ENCODE results near the gene SIRT2. TPM values are rescaled to one million over a fixed set of nuclear protein-coding genes. Genes with fewer than 3 reads are reported as not detected.

The SIRT2 gene
- total and polyA plus RNA-seq, 2 donors (not counting 1 experiment from before 2014, with no cell fraction given) = 42.4 to 65.9 TPM

DNA sequence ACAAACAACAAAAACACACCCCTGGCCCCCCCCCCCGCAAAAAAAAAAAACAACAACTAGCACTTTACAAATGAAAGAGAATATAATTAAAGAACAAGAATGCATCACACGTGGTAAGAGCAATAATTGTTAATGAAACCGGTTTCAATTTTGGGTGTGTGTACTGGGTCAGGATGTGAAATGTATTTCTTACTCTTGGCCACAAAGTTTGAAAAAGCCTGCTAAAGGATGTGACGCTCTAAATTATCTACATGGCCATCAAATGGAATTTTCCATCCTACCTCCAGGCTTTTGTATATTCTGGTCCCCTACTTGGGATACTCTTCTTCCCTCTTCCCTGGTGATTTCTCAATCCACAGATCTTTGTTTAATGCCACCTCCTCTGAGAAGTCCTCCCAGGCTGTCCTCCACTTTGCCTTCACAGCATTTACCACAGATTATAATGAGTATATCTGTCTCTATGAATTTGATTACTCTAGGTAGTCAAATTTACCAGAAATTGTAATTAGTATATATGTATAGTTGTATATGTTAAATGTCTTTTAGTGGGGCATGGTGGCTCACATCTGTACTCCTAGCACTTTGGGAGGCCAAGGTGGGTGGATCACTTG, 29.1 kb upstream of the SIRT2 start:
- no peak overlapping the region for H3K9ac ChIP-seq (ENCODE audit: low read length)
- Mint-ChIP-seq H3K4me1 (peaks cover 26% of the 10 kb centered on the region), H3K27me3 (no peaks in the 10 kb centered on the region), H3K27ac (no peak overlapping the region), H3K9me3 (ENCODE audit: insufficient read depth) (no peaks in the 10 kb centered on the region), H3K4me3 (no peak overlapping the region)
- peaks cover 19 to 28% of the 10 kb centered on the region in 2 donors for H3K4me1 ChIP-seq (ENCODE audit: control insufficient read depth in 2 of 2, insufficient read depth in 2 of 2, low read length in 2 of 2)
- peaks cover 35% of the 10 kb centered on the region for H3K79me2 ChIP-seq (ENCODE audit: control insufficient read depth, insufficient read depth, low read length)
- intact Hi-C loops (cut with micrococcal nuclease) = no loop called here
- no peaks in the 10 kb centered on the region for H4K20me1 ChIP-seq (ENCODE audit: control insufficient read depth, insufficient read depth, low read length, poor library complexity, severe bottlenecking)
- H3K4me3 ChIP-seq (ENCODE audit: control extremely low read depth in 1 of 5, extremely low read depth in 1 of 5, insufficient read depth in 1 of 5, low read depth in 2 of 5, low read length in 4 of 5) = no peak overlapping the region
- H3K4me2 ChIP-seq (replicated peaks; ENCODE audit: low read depth, low read length, poor library complexity, severe bottlenecking) = no peak overlapping the region
- DNase-seq = no peak
- ChIA-PET CTCF (interaction anchor here (0.7 to 3.9 kb wide), 12 partner anchors 28 to 553 kb away, joined by 3 to 51 read pairs (median 16); partner anchors contain the start of genes NFKBIB and SIRT2), POLR2A (no interaction called here)
- TF ChIP-seq, protein P1, sequence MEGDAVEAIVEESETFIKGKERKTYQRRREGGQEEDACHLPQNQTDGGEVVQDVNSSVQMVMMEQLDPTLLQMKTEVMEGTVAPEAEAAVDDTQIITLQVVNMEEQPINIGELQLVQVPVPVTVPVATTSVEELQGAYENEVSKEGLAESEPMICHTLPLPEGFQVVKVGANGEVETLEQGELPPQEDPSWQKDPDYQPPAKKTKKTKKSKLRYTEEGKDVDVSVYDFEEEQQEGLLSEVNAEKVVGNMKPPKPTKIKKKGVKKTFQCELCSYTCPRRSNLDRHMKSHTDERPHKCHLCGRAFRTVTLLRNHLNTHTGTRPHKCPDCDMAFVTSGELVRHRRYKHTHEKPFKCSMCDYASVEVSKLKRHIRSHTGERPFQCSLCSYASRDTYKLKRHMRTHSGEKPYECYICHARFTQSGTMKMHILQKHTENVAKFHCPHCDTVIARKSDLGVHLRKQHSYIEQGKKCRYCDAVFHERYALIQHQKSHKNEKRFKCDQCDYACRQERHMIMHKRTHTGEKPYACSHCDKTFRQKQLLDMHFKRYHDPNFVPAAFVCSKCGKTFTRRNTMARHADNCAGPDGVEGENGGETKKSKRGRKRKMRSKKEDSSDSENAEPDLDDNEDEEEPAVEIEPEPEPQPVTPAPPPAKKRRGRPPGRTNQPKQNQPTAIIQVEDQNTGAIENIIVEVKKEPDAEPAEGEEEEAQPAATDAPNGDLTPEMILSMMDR (IDR thresholded peaks at IDR 0.05) = no peak
- no peak for TF ChIP-seq EZH2 (IDR thresholded peaks at IDR 0.05; ENCODE audit: borderline replicate concordance, insufficient read depth, low read depth, low read length, poor library complexity, severe bottlenecking)
- H3K36me3 ChIP-seq (replicated peaks in 1 of 2; ENCODE audit: control extremely low read depth in 1 of 2, control insufficient read depth in 1 of 2, extremely low read depth in 1 of 2, insufficient read depth in 2 of 2, low read length in 1 of 2) = peaks cover 0 to 27% of the 10 kb centered on the region in 2 experiments
- no CpG with 5 or more reads among the region's 4 CpGs for WGBS (ENCODE audit: insufficient coverage)
- no peaks in the 10 kb centered on the region for H3K9me3 ChIP-seq (ENCODE audit: control extremely low read depth in 1 of 3, control insufficient read depth in 2 of 3, insufficient read depth in 1 of 3, low read length in 2 of 3)
- ATAC-seq (ENCODE audit: low read depth) = no peak
- H2AFZ ChIP-seq (ENCODE audit: insufficient read depth, low read depth, low read length, poor library complexity, severe bottlenecking) = no peak overlapping the region
- H3K27me3 ChIP-seq (replicated peaks in 1 of 4; ENCODE audit: control extremely low read depth in 1 of 4, control insufficient read depth in 3 of 4, insufficient read depth in 4 of 4, low read length in 3 of 4) = no peaks in the 10 kb centered on the region
- no peak overlapping the region for H3K27ac ChIP-seq (ENCODE audit: low read length in 2 of 2)

DNA sequence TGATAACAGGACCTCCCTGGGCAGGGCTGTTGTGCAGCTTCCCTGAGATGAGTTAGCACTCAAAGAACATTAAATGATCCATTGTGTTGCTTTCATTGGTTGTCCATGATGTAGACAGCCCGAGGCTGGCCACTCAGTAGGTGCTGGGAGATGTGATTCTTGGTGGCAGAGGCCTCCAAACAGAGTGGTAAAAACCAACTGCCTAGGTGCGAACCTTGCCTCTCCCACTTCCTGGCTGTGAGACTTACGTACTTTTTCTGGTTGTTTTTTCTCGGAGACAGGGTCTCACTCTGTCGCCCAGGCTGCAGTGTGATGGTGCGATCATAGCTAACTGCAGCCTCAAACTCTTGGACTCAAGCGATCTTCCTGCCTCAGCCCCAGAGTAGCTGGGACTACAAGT, 25.0 kb upstream of the SIRT2 start:
- Mint-ChIP-seq H3K4me3 (no peak overlapping the region), H3K27me3 (no peaks in the 10 kb centered on the region), H3K27ac (no peak overlapping the region), H3K9me3 (ENCODE audit: insufficient read depth) (no peaks in the 10 kb centered on the region), H3K4me1 (peaks cover 2% of the 10 kb centered on the region)
- DNase-seq = no peak
- H3K4me2 ChIP-seq (replicated peaks; ENCODE audit: low read depth, low read length, poor library complexity, severe bottlenecking) = no peak overlapping the region
- H3K9me3 ChIP-seq (ENCODE audit: control extremely low read depth in 1 of 3, control insufficient read depth in 2 of 3, insufficient read depth in 1 of 3, low read length in 2 of 3) = no peaks in the 10 kb centered on the region
- no peak overlapping the region for H3K9ac ChIP-seq (ENCODE audit: low read length)
- 95% methylated on average over 6 of the region's 7 CpGs for WGBS (ENCODE audit: insufficient coverage)
- ChIA-PET CTCF (no interaction called here), POLR2A (no interaction called here)
- no peaks in the 10 kb centered on the region for H4K20me1 ChIP-seq (ENCODE audit: control insufficient read depth, insufficient read depth, low read length, poor library complexity, severe bottlenecking)
- no peak overlapping the region for H2AFZ ChIP-seq (ENCODE audit: insufficient read depth, low read depth, low read length, poor library complexity, severe bottlenecking)
- peaks cover 20% of the 10 kb centered on the region for H3K79me2 ChIP-seq (ENCODE audit: control insufficient read depth, insufficient read depth, low read length)
- intact Hi-C loops (cut with micrococcal nuclease) = no loop called here
- no peaks in the 10 kb centered on the region for H3K27me3 ChIP-seq (replicated peaks in 1 of 4; ENCODE audit: control extremely low read depth in 1 of 4, control insufficient read depth in 3 of 4, insufficient read depth in 4 of 4, low read length in 3 of 4)
- H3K4me1 ChIP-seq (ENCODE audit: control insufficient read depth in 2 of 2, insufficient read depth in 2 of 2, low read length in 2 of 2) = peaks cover under 1 to 2% of the 10 kb centered on the region in 2 donors
- no peak for TF ChIP-seq EZH2 (IDR thresholded peaks at IDR 0.05; ENCODE audit: borderline replicate concordance, insufficient read depth, low read depth, low read length, poor library complexity, severe bottlenecking)
- TF ChIP-seq, protein P1 (IDR thresholded peaks at IDR 0.05) = no peak
- no peak for ATAC-seq (ENCODE audit: low read depth)
- peaks cover 1 to 15% of the 10 kb centered on the region in 2 experiments for H3K36me3 ChIP-seq (replicated peaks in 1 of 2; ENCODE audit: control extremely low read depth in 1 of 2, control insufficient read depth in 1 of 2, extremely low read depth in 1 of 2, insufficient read depth in 2 of 2, low read length in 1 of 2)
- no peak overlapping the region for H3K4me3 ChIP-seq (ENCODE audit: control extremely low read depth in 1 of 5, extremely low read depth in 1 of 5, insufficient read depth in 1 of 5, low read depth in 2 of 5, low read length in 4 of 5)
- no peak overlapping the region for H3K27ac ChIP-seq (ENCODE audit: low read length in 2 of 2)
